Stomach (tissue), 9 donors: ENCODE results near the gene PPCDC. TPM values are rescaled to one million over a fixed set of nuclear protein-coding genes. Genes with fewer than 3 reads are reported as not detected.
"Not testable (repeated sequence)": the region's sequence is repeated elsewhere in the genome, so short reads cannot be mapped to it uniquely, and the experiment has no call there.

Experiments used
- DNase-seq, 2 donors: peaks; one replicate each; pipeline versions ENCODE4 v3.0.0 to v3.0.0-alpha.2; 2013 to 2019
- H3K27ac ChIP-seq, 5 donors: fragments of 200-600 bp in 4 of 5; sonication (generic) in 4 of 5; one replicate each; pipeline ENCODE4 v1.5.1; 2013 to 2019; ENCODE audit warnings: mild to moderate bottlenecking in 1 of 5, moderate library complexity in 1 of 5
- H3K27me3 ChIP-seq, 3 donors: fragments of 200-600 bp; sonication (generic); one replicate each; pipeline ENCODE4 v1.5.1; 2017 to 2019; ENCODE audit warnings: mixed run types in 1 of 3
- H3K36me3 ChIP-seq, 4 donors: fragments of 200-600 bp; sonication (generic); 1 replicate in 3 of 4; 2 replicates in 1 of 4; pipeline ENCODE4 v1.5.1; 2016 to 2019
- H3K4me1 ChIP-seq, 4 donors: fragments of 200-600 bp; sonication (generic); one replicate each; pipeline ENCODE4 v1.5.1; 2016 to 2019
- H3K4me3 ChIP-seq, 4 donors: fragments of 200-600 bp; sonication (generic) in 3 of 4; one replicate each; pipeline ENCODE4 v1.5.1; 2016 to 2019; ENCODE audit warnings: mild to moderate bottlenecking in 1 of 4
- H3K9me3 ChIP-seq, 4 donors: fragments of 200-600 bp; sonication (generic); one replicate each; pipeline ENCODE4 v1.5.1; 2016 to 2019
- EP300 ChIP-seq: sonication (generic); formaldehyde crosslinking; IDR thresholded peaks from one replicate; pipeline ENCODE4 v1.6.1; 2017; ENCODE audit warnings: antibody characterized with exemption
- POLR2A ChIP-seq, 4 donors: fragments of 450-650 bp; IDR thresholded peaks; one replicate each; pipeline ENCODE4 v1.6.1; 2016; ENCODE audit warnings: antibody characterized with exemption in 4 of 4, control low read depth in 2 of 4, mild to moderate bottlenecking in 1 of 4, moderate library complexity in 1 of 4
- POLR2AphosphoS5 ChIP-seq, 3 donors: sonication (generic); formaldehyde crosslinking; IDR thresholded peaks; one replicate each; pipeline ENCODE4 v1.6.1; 2016; ENCODE audit warnings: antibody characterized with exemption in 3 of 3
- WGBS, 5 donors: extraction: QIAGEN DNeasy Blood & Tissue Kit in 3 of 5; methylation state at CpG; one replicate each; pipeline versions ENCODE4 v1.1.5 to v1.1.7; 2013 to 2018; 5-methylcytosine and 5-hydroxymethylcytosine counted together
- intact Hi-C: fragments of 100-400 bp; cut with DNase I; formaldehyde crosslinking; loops from one replicate; pipeline ENCODE4 v1.15.1; 2023; ENCODE audit warnings: low total_unique reads
- polyA plus RNA-seq, 3 donors: library from polyadenylated mRNA; stranded (reverse); fragments of 200-250 nt; gene quantifications; one replicate each; pipeline ENCODE4 v1.2.3, GENCODE V29; 2013
- total RNA-seq, 5 donors: library from RNA; depleted of rRNA; stranded (reverse); fragments of >200 nt; gene quantifications; one replicate each; pipeline versions ENCODE4 v1.1.0 to v1.2.3, GENCODE V29; 2014 to 2016
- TF ChIP-seq, protein P1 (sequence below), 7 experiments: fragments of 450-650 bp in 4 of 7; fragments of 200-600 bp in 3 of 7; sonication (generic) in 3 of 7; IDR thresholded peaks; one replicate each; pipeline ENCODE4 v1.5.1; 2016 to 2019; ENCODE audit warnings: antibody characterized with exemption in 7 of 7, control low read depth in 2 of 7, mild to moderate bottlenecking in 1 of 7
- donor health status: healthy with polysubstance abuse.
- donor health status: Bipolar disorder and iron deficiency.
- donor health status: healthy.

Gene PPCDC
- total and polyA plus RNA-seq, 8 donors = 3.2 to 74.1 (median 22.8) TPM

- H3K4me3 ChIP-seq = no peak overlapping the region
- H3K27ac ChIP-seq = no peak overlapping the region
- WGBS, 5 donors = 76 to 93% (median 86%) methylated on average over 1 of the region's 1 CpG
- no peaks in the 10 kb centered on the region for H3K36me3 ChIP-seq
- peaks cover 0 to 7% (median 3%) of the 10 kb centered on the region in 4 donors for H3K9me3 ChIP-seq
- no peaks in the 10 kb centered on the region for H3K4me1 ChIP-seq
- no peak for DNase-seq
- intact Hi-C loops = no loop called here
- H3K27me3 ChIP-seq = no peaks in the 10 kb centered on the region
- TF ChIP-seq POLR2A (IDR thresholded peaks at IDR 0.05) (no peak), EP300 (no peak), POLR2AphosphoS5 (IDR thresholded peaks at IDR 0.05) (no peak)
- TF ChIP-seq, protein P1, sequence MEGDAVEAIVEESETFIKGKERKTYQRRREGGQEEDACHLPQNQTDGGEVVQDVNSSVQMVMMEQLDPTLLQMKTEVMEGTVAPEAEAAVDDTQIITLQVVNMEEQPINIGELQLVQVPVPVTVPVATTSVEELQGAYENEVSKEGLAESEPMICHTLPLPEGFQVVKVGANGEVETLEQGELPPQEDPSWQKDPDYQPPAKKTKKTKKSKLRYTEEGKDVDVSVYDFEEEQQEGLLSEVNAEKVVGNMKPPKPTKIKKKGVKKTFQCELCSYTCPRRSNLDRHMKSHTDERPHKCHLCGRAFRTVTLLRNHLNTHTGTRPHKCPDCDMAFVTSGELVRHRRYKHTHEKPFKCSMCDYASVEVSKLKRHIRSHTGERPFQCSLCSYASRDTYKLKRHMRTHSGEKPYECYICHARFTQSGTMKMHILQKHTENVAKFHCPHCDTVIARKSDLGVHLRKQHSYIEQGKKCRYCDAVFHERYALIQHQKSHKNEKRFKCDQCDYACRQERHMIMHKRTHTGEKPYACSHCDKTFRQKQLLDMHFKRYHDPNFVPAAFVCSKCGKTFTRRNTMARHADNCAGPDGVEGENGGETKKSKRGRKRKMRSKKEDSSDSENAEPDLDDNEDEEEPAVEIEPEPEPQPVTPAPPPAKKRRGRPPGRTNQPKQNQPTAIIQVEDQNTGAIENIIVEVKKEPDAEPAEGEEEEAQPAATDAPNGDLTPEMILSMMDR (IDR thresholded peaks at IDR 0.05) = no peak
Measured at GRCh38 chr15:75082689-75083088, 59.3 kb downstream of the PPCDC start.

DNA sequence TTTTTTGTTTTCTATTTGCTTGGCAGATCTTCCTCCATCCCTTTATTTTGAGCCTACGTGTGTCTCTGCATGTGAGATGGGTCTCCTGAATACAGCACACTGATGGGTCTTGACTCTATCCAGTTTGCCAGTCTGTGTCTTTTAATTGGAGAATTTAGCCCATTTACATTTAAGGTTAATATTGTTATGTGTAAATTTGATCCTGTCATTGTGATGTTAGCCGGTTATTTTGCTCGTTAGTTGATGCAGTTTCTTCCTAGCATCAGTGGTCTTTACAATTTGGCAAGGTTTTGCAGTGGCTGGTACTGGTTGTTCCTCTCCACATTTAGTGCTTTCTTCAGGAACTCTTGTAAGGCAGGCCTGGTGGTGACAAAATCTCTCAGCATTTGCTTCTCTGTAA, 62.3 kb downstream of the PPCDC start:
- DNase-seq, H3K36me3 ChIP-seq, H3K9me3 ChIP-seq, H3K4me1 ChIP-seq, H3K4me3 ChIP-seq, intact Hi-C loops, H3K27me3 ChIP-seq, H3K27ac ChIP-seq: not testable (repeated sequence)
- 94 to 99% (median 94%) methylated on average over 3 of the region's 3 CpGs for WGBS, 5 donors

- Histone ChIP-seq H3K27me3 (no peaks in the 10 kb centered on the region), H3K4me3 (no peak overlapping the region), H3K4me1 (no peaks in the 10 kb centered on the region), H3K27ac (peak overlapping the region in 4 of 5 donors; percentile 16 to 66 (median 34)), H3K36me3 (no peaks in the 10 kb centered on the region), H3K9me3 (peaks cover 0 to 7% (median 3%) of the 10 kb centered on the region in 4 donors)
- DNase-seq = no peak
- TF ChIP-seq POLR2AphosphoS5 (IDR thresholded peaks at IDR 0.05) (no peak), EP300 (no peak), POLR2A (IDR thresholded peaks at IDR 0.05) (no peak)
- TF ChIP-seq, protein P1 (IDR thresholded peaks at IDR 0.05) = no peak
- WGBS, 5 donors = 73 to 88% (median 85%) methylated on average over 6 of the region's 6 CpGs
- intact Hi-C loops = no loop called here
Measured at GRCh38 chr15:75089456-75090387, 66.3 kb downstream of the PPCDC start.

- Histone ChIP-seq H3K9me3 (peaks cover 0 to 7% (median 3%) of the 10 kb centered on the region in 4 donors), H3K4me1 (no peaks in the 10 kb centered on the region), H3K4me3 (no peak overlapping the region), H3K36me3 (no peaks in the 10 kb centered on the region), H3K27me3 (no peaks in the 10 kb centered on the region), H3K27ac (peak overlapping the region in 2 of 5 donors; percentile 8 to 24)
- DNase-seq = peak in 1 of 2 donors; percentile 40
- TF ChIP-seq POLR2A (IDR thresholded peaks at IDR 0.05) = no peak
- peak in 1 of 3 donors; percentile 55 for TF ChIP-seq POLR2AphosphoS5 (IDR thresholded peaks at IDR 0.05)
- no peak for TF ChIP-seq EP300
- intact Hi-C loops = no loop called here
- WGBS, 5 donors = 61 to 94% (median 78%) methylated on average over 7 of the region's 7 CpGs
Measured at GRCh38 chr15:75090388-75090734, 67.0 kb downstream of the PPCDC start.

DNA sequence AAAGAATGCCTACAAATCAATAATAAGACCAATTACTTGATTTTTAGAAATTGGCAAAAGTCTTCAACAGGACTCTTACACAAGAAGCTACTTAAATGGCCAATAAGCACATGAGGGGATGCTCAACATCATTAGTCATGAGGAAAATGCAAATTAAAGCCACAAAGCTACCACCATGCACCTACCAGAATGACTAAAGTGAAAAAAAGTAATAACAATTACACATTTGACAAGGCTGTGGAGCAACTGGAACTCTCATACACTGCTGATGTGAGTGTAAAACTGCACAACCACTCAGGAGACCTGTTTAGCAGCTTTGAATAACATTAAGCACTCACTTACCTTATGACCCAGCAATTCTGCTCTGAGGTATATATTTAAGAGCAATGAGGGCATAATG, 68.4 kb downstream of the PPCDC start:
- Histone ChIP-seq H3K27ac (no peak overlapping the region), H3K9me3 (no peaks in the 10 kb centered on the region), H3K36me3 (no peaks in the 10 kb centered on the region), H3K27me3 (no peaks in the 10 kb centered on the region), H3K4me3 (no peak overlapping the region), H3K4me1 (no peaks in the 10 kb centered on the region)
- DNase-seq = no peak
- TF ChIP-seq EP300 (no peak), POLR2AphosphoS5 (IDR thresholded peaks at IDR 0.05) (no peak), POLR2A (IDR thresholded peaks at IDR 0.05) (no peak)
- TF ChIP-seq, protein P1 (IDR thresholded peaks at IDR 0.05) = no peak
- intact Hi-C loops = no loop called here

DNA sequence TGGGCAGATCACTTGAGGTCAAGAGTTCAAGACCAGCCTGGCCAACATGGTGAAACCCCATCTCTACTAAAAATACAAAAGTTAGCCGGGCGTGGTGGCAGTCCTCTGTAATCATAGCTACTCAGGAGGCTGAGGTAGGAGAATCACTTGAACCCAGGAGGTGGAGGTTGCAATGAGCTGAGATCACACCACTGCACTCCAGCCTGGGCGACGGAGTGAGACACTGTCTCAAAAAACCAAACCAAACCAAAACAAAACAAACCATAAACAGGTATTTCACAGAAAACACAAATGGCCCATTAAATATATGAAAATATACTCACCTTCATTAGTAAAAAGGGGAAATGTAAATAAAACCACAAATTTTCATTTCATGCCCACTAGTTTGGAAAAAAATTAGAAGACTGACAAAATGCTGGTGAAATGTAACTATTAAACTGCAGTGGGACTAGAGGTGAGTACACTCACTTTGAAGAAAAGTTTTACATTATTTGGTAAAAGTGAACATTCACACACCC, 71.6 kb downstream of the PPCDC start:
- DNase-seq, H3K27me3 ChIP-seq, H3K4me3 ChIP-seq, H3K9me3 ChIP-seq, H3K27ac ChIP-seq, H3K36me3 ChIP-seq, intact Hi-C loops, H3K4me1 ChIP-seq: not testable (repeated sequence)
- 68 to 90% (median 89%) methylated on average over 4 of the region's 4 CpGs for WGBS, 5 donors
